Fibroblast of mammary gland (primary cell): ENCODE data around the gene SYCP2L.
"Not testable (repeated sequence)": the region's sequence is repeated elsewhere in the genome, so short reads cannot be mapped to it uniquely, and the experiment has no call there.

Source experiments
- DNase-seq: peaks from one replicate; pipeline ENCODE4 v3.0.0-alpha.2; 2010; ENCODE audit warnings: low read depth
- H3K4me3 ChIP-seq: 2 replicates; pipeline ENCODE4 v1.5.1; 2011; ENCODE audit warnings: low read depth, mild to moderate bottlenecking, low read length, moderate library complexity; ENCODE audit not compliant: control insufficient read depth
- TF ChIP-seq, protein P1 (sequence below): conservative IDR thresholded peaks from 2 replicates; pipeline ENCODE4 v1.5.1; 2011; ENCODE audit warnings: low read depth, low read length, inconsistent platforms; ENCODE audit not compliant: control insufficient read depth, insufficient read depth

Gene SYCP2L

DNA sequence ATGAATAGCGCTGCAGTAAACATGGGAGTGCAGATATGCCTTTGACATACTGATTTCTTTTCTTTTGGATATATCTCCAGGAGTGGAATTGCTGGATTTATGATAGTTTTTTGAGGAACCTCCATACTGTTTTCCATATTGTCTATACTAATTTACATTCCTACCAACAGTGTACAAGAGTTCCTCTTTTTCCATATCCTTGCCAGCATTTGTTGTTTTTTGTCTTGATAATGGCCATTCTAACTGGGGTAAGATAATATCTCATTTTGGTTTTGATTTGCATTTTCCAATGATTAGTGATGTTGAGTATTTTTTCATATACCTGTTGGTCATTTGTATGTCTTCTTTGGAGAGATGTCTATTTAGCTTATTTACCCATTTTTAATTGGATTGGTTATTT, 3.3 kb downstream of the SYCP2L start:
- H3K4me3 ChIP-seq, result no peak overlapping the region
- TF ChIP-seq, protein P1, sequence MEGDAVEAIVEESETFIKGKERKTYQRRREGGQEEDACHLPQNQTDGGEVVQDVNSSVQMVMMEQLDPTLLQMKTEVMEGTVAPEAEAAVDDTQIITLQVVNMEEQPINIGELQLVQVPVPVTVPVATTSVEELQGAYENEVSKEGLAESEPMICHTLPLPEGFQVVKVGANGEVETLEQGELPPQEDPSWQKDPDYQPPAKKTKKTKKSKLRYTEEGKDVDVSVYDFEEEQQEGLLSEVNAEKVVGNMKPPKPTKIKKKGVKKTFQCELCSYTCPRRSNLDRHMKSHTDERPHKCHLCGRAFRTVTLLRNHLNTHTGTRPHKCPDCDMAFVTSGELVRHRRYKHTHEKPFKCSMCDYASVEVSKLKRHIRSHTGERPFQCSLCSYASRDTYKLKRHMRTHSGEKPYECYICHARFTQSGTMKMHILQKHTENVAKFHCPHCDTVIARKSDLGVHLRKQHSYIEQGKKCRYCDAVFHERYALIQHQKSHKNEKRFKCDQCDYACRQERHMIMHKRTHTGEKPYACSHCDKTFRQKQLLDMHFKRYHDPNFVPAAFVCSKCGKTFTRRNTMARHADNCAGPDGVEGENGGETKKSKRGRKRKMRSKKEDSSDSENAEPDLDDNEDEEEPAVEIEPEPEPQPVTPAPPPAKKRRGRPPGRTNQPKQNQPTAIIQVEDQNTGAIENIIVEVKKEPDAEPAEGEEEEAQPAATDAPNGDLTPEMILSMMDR, result no peak
- DNase-seq, result no peak

DNA sequence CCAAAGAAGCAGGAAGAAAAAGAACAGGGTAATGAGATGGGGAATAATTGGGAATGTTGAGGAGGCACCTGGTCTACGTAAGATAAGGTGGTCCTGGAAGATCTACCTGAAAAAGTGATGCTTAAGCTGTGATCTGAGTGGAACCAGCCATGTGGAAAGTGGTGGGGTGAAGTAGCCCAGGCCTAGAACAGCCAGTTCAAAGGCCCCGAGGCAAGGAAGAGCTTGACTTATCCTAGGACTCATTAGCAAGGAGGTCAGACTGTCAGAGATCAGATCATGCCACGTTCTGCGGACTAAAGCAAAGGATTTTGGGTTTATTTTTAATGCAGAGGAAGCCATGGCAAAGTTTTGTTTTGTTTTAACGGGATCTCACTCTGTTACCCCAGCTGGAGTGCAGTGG, 5.1 kb downstream of the SYCP2L start:
- no peak overlapping the region for H3K4me3 ChIP-seq
- no peak for DNase-seq
- TF ChIP-seq, protein P1, result no peak

DNA sequence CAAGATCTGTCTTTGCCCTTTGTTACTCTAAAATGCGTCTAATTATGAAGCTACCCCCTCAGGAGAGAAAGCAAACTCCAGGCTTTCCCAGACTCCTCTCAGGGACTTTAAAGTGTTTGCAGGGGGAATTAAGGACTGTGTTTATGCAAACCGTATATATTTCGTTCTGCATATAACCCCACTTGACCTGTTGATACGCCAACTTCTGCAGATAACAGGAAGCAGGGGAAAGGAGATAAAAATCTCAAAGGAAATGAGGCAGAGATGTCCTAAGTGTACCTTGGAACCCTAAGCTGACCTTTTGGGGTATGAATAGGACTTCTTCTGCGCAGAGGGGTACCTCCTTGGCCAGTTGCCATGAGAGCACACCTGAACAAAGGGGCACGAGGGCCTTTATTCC, 8.1 kb downstream of the SYCP2L start:
- DNase-seq, result no peak
- no peak overlapping the region for H3K4me3 ChIP-seq
- TF ChIP-seq, protein P1, result no peak

DNA sequence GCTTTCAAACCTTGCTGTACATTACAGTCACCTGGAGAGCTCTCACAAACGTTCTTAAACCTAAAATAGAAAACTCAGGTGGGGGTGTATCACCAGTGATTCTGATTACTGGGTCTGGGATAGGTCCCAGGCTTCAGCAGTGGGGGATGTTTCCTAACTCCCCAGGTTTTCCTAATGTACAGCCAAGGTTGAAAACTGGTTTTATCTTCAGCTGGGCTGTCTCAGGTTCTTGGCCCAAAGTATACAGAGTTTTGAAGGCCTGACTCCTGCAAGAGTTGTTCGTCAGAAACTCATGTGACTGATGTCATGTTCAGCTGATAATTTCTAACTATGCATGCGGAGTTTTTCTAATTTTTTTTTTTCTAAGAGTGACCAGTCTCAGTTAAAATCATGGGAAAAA, 9.8 kb downstream of the SYCP2L start:
- TF ChIP-seq, protein P1, result no peak
- no peak overlapping the region for H3K4me3 ChIP-seq
- no peak for DNase-seq

DNA sequence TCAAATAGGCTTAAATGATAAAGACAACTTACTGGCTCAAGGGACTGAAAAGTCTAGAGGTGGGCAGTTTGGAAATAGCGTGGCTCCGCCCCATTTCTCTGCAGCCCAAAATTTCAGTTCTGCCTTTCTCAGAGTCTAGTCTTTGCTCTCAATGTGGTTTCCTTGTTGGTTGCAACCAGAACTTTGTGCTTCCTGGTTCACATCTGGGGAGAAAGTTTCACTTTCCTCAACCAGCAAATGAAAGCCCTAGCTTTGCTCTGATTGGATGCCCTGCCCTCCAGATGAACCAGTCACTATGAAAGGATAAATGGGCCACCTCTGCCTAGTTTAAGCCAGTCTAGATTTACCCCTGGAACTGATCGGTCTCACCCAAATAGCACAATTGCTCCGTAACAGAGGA, 14.9 kb downstream of the SYCP2L start:
- DNase-seq, result no peak
- no peak overlapping the region for H3K4me3 ChIP-seq
- TF ChIP-seq, protein P1, result no peak

DNA sequence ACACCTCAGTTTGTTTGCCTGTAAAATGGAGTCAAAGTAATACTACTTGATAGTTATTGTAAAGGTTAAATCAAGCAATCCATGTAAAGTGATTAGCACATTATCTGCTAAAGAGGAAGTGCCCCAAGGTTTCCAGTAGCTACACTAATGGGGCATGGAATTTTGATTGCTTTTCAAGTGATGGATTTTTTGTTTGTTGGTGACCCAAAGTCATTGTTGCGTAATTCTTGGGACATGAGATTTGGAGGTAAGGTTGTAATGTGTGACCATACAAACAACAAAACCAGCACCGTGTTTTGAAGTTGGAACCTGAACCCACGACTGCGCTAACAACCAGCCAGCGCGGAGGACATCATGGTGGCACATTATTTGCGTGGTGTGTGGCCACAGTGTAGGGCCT, 17.2 kb downstream of the SYCP2L start:
- DNase-seq, result no peak
- TF ChIP-seq, protein P1, result no peak
- H3K4me3 ChIP-seq, result no peak overlapping the region

DNA sequence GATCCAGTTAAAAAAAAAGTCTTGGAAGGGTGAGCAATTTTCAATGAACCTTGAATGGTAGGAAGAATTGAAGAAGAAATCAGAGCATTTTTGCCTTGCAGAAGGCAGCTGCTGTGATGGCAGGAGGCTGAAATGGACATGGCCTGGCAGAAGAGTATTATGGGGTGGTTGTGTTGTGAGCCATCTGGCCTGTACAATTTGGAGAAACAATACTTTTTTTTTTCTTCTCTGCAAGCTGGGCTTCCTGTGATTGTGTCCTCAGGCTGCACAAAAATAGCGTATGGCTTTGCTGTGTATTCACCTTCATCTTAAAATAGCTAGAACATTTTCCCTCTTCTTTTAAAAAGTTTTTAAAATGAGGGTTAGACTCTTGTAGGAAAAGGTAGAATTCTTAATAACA, 21.4 kb downstream of the SYCP2L start:
- TF ChIP-seq, protein P1, result no peak
- no peak for DNase-seq
- no peak overlapping the region for H3K4me3 ChIP-seq

DNA sequence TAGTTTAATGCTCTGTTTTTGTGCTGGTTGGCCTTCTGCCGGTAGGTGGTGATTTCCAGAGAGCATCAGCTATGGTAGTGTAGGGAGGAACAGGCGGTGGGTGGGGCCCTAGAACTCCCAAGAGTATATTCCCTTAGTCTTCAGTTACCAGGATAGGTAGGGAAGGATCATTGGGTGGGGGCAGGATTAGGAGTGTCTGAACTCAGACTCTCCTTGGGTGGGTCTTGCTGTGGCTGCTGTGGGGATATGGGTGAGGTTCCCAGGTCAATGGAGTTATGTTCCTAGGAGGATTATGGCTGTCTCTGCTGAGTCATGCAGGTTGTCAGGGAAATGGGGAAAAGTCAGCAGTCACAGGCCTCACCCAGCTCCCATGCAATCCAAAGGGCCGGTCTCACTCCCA, 32.7 kb downstream of the SYCP2L start:
- H3K4me3 ChIP-seq, DNase-seq: not testable (repeated sequence)
